Upper lobe of right lung (tissue), 1 donor: ENCODE measurements around the gene OLFML1. TPM values are rescaled to one million over a fixed set of nuclear protein-coding genes. Genes with fewer than 3 reads are reported as not detected.

Experiments
- ATAC-seq: fragments of 200-7000 bp; cut with Tn5 transposase; one replicate; pipeline ENCODE4 v1.9.1; 2020; ENCODE audit warnings: mild to moderate bottlenecking, moderate library complexity
- DNase-seq: peaks from one replicate; pipeline ENCODE4 v3.0.0-alpha.2; 2020
- H3K27ac ChIP-seq: fragments of 200-600 bp; one replicate; pipeline ENCODE4 v1.8.0; 2022
- H3K27me3 ChIP-seq: fragments of 200-600 bp; one replicate; pipeline ENCODE4 v1.8.0; 2022; ENCODE audit warnings: mild to moderate bottlenecking
- H3K36me3 ChIP-seq: fragments of 200-600 bp; one replicate; pipeline ENCODE4 v1.8.0; 2022
- H3K4me1 ChIP-seq: fragments of 200-600 bp; one replicate; pipeline ENCODE4 v1.8.0; 2022
- H3K4me3 ChIP-seq: fragments of 200-600 bp; one replicate; pipeline ENCODE4 v1.8.0; 2022; ENCODE audit warnings: mild to moderate bottlenecking
- H3K9me3 ChIP-seq: fragments of 200-600 bp; one replicate; pipeline ENCODE4 v1.8.0; 2022
- CTCF ChIP-seq: fragments of 200-600 bp; IDR thresholded peaks from one replicate; pipeline ENCODE4 v1.8.0; 2022; ENCODE audit warnings: antibody characterized with exemption
- intact Hi-C: fragments of 100-400 bp; cut with DNase I; formaldehyde crosslinking; loops from one replicate; pipeline ENCODE4 v1.11.0; 2022
- total RNA-seq: library from RNA; stranded (reverse); fragmentation: NEBNext Ultra II Directional; extraction: Animal tissue kit (Norgen Biotek cat#: 25700); gene quantifications from one replicate; pipeline ENCODE4 v1.2.1, GENCODE V29; 2021
- donor health status: DM: no; HTN: yes; CAD: no; lungs with severe emphysema.

The OLFML1 gene
- total RNA-seq, 1 donor from 2014 or later = 30.6 TPM

GRCh38 chr11:7549681-7550080 is 64.4 kb downstream of the OLFML1 start:
- ATAC-seq (no peak), DNase-seq (no peak)
- Histone ChIP-seq H3K27me3 (no peaks in the 10 kb centered on the region), H3K4me3 (no peak overlapping the region), H3K27ac (no peak overlapping the region), H3K36me3 (no peaks in the 10 kb centered on the region), H3K9me3 (no peaks in the 10 kb centered on the region), H3K4me1 (peaks cover 3% of the 10 kb centered on the region)
- TF ChIP-seq CTCF = no peak
- intact Hi-C loops = no loop called here

- DNase-seq = no peak
- intact Hi-C loops = no loop called here
- Histone ChIP-seq H3K27ac (no peak overlapping the region), H3K4me1 (peaks cover 3% of the 10 kb centered on the region), H3K36me3 (no peaks in the 10 kb centered on the region), H3K4me3 (no peak overlapping the region), H3K9me3 (no peaks in the 10 kb centered on the region), H3K27me3 (no peaks in the 10 kb centered on the region)
- no peak for ATAC-seq
- no peak for TF ChIP-seq CTCF
Observed at GRCh38 chr11:7551571-7551970, 66.3 kb downstream of the OLFML1 start.

- Histone ChIP-seq H3K4me3 (no peak overlapping the region), H3K9me3 (no peaks in the 10 kb centered on the region), H3K4me1 (peaks cover 3% of the 10 kb centered on the region), H3K27ac (no peak overlapping the region), H3K27me3 (no peaks in the 10 kb centered on the region), H3K36me3 (no peaks in the 10 kb centered on the region)
- intact Hi-C loops = no loop called here
- DNase-seq (no peak), ATAC-seq (no peak)
- no peak for TF ChIP-seq CTCF
Observed at GRCh38 chr11:7552666-7553065, 67.4 kb downstream of the OLFML1 start.

GRCh38 chr11:7555052-7555699 is 69.9 kb downstream of the OLFML1 start:
- TF ChIP-seq CTCF = no peak
- no peak overlapping the region for H3K27ac ChIP-seq
- peaks cover 3% of the 10 kb centered on the region for H3K4me1 ChIP-seq
- no peak overlapping the region for H3K4me3 ChIP-seq
- DNase-seq = peak; percentile 75
- intact Hi-C loops = no loop called here
- no peaks in the 10 kb centered on the region for H3K36me3 ChIP-seq
- H3K27me3 ChIP-seq = no peaks in the 10 kb centered on the region
- no peaks in the 10 kb centered on the region for H3K9me3 ChIP-seq
- ATAC-seq = peak; percentile 62

- H3K4me1 ChIP-seq = peaks cover 3% of the 10 kb centered on the region
- no peak for DNase-seq
- no peak for TF ChIP-seq CTCF
- no peak overlapping the region for H3K27ac ChIP-seq
- H3K27me3 ChIP-seq = no peaks in the 10 kb centered on the region
- ATAC-seq = no peak
- intact Hi-C loops = no loop called here
- H3K4me3 ChIP-seq = no peak overlapping the region
- H3K9me3 ChIP-seq = no peaks in the 10 kb centered on the region
- no peaks in the 10 kb centered on the region for H3K36me3 ChIP-seq
Observed at GRCh38 chr11:7558046-7558445, 72.7 kb downstream of the OLFML1 start.
